Stimulated activated CD8-positive, alpha-beta memory T cell treated with anti-CD3 and anti-CD28 coated beads, Interleukin-2, amount 100 ng/mL, for 48 hours (primary cell): ENCODE results near the gene FAM120B.

Experiments
- DNase-seq, 2 donors: peaks; one replicate each; pipeline ENCODE4 v3.0.0-alpha.2; 2020; ENCODE audit warnings: low read depth in 2 of 2

FAM120B gene

DNA sequence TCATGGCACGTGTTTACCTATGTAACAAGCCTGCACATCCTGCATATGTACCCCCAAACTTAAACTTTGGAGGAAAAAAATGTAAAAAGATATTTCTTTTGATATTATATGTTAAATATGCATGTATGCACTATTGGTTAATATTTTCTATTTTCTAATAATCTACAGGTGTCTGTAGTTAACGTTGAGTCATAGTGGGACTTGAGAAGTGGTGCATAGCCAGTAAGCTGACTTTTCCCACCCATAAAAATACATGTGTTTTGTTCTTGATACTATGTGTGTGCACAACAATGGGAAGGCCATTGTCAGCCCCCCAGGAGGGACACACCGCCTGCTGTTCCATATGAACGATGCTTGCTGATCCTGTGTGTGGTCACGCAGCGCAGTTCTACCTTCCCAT is 49.1 kb downstream of the FAM120B start:
- DNase-seq: no peak

DNA sequence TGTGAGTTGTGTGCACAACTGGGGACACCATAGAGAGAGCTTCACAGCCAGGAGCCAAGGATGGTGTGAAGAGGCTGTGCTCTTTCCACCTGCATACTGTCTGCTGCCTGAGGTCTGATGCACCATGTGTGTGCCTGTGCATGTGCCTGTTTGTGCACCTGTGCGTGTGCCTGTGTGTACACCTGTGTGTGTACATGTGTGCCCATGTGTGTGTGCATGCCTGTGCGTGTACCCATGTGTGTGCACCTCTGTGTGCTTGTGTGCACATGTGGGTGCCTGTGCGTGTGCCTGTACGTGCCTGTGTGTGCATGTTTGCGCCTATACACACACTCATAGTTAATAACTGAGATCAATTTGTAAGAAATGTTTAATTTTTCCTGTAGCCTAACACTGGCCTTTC is 51.3 kb downstream of the FAM120B start:
- DNase-seq: no peak

DNA sequence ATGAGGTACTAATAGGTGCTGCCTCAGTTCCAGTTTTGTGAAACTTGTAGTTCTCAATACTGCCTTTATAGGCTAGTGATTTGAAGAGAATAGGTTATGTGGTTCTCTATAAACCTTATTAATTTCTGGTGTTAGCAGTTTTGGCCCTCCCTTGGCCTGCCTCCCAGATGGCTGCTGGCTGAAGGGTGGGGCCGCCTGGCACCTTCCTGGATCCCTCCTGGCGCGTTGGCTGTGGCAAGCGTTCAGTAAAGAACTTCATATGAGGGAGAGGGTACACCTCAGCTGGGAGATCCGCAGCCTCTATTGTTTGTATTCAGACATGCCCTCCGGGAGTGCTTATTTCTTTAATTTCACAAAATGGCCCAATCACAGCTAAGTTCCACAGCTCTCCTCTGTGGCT is 51.9 kb downstream of the FAM120B start:
- no peak for DNase-seq

DNA sequence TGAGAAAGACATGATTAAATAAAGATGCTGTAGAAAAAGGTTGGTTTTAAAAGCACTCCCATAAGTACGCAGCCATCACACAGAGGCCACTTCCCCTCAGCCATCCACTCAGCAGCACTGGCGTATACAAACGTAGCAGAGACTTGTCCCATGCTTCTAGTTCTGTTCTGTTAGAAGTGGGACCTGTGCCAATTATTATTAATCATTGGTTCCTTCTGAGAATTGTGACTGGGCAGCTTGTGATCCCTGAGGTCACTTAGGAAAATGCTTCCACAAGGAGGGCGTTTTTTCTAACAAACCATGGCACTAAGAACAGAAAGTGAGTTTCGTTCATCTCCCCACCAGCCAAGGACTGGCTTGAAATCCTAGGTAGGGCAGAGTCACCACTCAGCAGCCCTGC is 53.9 kb downstream of the FAM120B start:
- no peak for DNase-seq

DNA sequence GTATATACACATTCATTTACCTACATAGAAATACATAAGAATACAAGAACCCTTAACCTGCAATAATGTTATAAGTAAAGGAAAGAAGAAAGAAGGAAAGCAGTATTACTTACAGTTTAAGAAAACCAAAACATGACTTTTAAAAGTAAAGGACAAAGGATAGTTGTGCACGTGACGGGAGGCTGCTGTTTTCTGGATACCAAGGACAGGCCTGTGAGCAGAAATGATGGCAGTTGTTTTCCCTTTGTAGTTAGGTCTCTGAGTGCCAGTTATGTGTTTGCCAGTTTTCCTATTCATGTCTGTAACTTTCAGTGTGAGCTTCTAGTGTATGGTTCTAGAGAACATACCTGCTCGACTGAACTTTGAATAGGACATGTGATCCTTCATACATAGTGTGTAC is 54.8 kb downstream of the FAM120B start:
- DNase-seq: no peak

DNA sequence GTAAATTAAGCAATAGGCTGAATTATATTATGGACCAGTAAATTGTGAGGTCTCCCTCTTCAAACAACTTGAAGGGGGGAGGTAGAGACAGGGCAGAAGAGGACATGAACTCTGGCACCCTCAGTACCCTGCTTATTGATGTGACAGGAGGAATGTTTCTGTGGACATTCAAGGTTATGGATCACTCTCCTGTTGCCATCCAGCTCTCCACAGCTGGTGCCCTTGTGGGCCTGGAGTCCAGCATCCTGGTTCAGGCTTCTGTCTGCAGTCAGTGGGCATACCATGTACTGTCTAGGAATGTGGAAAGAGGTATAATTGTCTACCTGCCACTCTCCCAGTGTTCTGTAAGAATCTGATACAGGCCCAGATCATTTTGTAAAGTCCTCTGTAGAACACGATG is 55.6 kb downstream of the FAM120B start:
- no peak for DNase-seq

DNA sequence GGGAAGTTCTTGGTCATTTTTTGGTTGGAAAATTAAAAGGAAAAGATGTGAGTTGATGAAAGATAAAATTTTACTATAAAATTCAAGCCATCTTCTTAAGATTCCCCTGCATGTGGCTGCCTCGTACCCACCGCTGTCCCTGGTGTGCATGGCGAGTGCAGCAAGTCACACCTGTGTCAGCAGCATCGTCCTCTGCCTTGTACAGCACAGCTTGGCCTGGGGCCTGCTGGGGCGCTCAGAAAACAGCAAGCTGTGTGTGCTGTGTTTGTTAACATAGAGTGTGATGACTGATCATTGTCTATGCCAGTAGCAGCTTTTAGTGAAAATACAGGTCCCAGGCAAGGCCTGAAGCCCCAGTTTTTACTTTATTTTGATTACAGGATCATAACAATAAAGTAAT is 56.7 kb downstream of the FAM120B start:
- no peak for DNase-seq

DNA sequence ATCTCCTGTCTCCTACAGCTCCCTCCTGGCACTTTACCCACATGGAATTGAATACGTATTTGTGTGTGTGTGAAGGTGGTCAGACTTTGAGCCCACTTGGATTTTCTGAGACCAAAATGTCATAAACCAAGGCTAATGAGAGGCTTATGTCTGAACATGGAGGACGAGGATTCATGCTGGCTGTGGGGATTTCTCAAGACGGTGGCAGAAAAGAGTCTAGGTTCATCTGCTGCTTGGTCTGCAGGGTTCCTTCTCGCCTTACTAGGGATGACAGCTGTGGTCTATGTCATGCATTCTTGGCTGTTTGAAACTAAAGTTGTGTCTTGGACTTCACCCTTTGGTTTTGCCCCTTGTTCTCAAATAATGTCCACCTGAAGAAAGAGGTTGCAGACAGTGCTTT is 58.6 kb downstream of the FAM120B start:
- DNase-seq: no peak

DNA sequence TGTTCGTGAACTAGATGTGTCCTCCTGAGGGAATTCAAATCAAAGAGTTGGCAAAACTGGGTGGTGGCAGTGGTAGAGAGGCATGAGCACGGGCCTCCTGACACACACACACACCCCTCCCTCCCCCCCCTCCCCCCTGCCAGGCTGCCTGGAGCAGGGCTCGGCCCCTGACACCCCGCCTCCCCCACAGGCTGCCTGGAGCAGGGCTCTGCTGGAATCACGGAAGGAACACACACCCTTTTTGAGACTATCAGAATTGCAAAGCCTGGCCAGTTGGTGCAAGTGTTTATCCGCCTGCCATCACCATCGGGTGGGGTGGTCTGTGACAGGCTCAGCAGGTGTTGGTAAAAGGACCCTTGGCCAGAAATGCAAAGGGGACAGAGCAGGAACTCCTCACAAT is 59.0 kb downstream of the FAM120B start:
- DNase-seq: no peak

DNA sequence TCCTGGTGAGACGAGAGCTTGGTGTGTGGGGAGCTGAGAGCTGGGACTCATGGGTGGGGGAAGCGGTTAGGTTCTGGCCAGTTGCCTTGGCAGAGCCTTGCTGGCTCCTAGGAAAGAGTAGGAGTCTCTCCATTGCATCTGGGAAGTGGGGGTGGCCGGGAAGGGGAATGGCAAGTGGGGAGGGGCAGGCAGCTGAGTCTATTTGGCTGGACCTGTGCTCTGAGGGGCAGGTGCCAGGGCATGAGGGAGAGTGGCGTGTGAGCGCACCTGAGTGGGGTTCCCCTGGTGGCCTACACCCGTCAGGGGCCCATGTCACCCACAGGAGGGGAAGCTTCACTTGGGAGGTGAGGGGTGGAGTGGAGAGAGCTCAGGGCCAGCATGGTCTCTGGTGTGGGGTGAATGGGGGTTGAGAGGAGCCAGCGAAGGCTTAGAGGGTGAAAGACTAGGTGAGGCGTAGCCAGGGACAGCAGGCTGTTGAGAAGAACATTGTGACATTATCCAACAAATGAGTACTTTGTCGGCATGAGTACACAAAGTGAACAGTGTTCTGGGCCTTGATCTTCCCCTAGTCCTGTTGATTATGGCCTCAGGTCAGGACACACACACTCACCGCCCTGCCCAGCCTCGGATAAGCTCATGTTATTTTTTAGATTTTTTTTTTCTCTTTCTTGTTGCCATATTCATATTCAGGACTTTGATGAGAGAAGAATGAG is 59.8 kb downstream of the FAM120B start:
- DNase-seq: no peak

DNA sequence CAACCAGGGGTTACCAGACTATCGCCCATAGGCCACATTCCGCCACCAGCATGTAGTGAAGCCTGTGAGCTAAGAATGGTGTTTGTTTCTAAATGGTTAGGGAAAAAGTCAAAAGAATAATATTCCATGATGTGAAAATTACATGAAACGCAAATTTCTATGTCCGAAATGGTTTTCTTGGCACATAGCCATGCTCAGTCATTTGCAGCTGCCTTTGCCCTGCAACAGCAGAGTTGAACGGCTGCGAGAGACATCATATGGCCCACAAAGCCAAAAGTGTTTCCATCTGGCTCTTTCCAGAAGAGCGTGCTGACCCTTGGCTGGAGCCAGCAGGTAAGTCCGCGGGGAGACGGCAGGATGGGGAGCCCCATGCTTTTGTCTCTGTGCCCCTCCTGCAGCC is 60.7 kb downstream of the FAM120B start:
- DNase-seq: no peak

DNA sequence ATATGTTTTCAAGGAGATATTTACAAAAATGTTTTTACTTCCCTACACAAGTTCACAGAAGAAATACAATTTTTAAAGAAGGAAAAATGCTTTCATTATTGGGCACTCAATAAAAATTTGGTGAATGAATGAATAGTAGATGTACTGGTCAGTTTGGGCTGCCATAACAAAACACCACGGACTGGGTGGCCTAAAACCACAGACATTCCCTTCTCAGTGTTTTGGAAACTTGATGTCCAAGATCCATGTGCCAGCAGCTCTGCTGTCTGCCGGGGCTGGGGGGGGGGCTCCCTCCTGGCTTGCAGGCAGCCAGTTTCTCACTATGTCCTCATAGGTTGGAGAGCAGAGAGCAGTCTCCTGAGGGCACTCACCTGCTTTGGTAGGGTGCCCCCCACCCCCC is 62.0 kb downstream of the FAM120B start:
- no peak for DNase-seq

DNA sequence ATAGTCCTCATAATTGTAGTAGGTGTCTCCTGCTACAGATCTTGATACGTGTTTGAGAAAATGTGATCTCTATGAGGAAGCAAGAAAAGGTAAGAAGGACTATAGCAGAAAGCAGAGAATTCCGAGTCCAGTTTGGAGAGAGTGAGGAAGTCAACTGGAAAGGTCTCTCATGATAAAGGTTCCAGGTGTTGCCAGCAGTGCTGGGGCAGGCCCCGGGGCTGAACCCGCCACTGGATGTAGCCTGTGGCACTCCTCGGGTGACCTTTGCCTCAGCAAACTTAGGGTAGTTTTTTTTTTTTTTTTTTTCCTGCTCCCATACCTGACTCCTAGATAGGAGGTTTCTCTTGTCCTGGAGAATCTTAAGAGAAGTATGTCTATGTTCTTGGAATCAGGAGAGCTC is 62.8 kb downstream of the FAM120B start:
- DNase-seq: no peak

DNA sequence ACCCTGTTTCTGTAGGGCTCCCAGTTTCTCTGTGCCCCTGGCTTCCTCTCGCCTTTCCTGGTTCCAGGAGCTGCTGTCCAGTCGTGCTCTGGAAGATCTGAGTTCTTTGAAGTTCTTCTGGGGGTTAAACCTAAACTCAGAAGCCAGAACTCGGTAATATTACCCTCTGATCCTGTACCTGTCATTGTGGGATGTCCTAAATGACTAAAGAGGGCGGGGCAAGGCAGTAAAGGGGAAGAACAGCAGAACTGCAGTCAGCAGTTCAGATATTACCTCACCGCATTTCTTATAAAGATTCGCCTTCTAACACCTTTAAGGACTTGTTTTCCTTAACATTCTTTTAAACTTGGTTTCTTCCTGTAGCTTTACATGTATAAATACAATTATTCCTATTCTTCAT is 63.9 kb downstream of the FAM120B start:
- DNase-seq: no peak

DNA sequence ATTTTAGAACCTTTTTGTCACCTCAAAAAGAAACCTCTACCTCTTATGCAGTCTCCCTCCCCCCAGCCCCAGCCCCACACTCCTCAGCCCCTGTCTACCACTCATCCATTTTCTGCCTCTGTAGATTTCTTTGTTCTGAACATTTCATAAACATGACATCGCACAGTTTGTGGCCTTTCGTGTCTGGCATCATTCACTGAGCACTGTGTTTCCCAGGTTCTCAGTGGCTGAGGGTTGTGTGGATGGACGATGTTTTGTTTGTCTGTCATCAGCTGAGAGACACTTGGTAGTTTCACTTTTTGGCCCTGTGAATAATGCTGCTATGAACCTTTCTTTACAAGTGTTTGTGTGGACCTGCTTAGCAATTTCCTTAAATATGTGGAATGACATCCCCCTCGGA is 64.5 kb downstream of the FAM120B start:
- no peak for DNase-seq

DNA sequence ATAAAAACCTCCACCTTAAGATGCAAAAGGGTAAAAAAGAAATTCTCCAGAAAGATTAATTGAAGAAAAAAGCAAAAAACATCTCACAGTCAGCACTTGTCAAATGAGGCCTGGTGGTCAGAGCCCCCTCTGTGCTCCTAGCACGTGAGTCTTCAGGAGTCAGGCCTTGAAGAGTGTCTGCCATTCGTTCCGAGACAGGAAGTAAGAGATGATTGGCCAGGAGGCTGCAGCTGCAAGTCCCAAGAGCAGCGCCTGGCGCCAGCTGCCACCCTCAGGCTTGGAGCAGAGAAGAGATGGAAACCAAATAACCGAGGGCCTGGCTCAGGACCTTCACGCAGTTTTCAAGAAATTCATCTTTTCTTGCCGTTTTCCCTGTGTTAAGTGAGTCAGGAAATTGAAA is 65.0 kb downstream of the FAM120B start:
- no peak for DNase-seq

DNA sequence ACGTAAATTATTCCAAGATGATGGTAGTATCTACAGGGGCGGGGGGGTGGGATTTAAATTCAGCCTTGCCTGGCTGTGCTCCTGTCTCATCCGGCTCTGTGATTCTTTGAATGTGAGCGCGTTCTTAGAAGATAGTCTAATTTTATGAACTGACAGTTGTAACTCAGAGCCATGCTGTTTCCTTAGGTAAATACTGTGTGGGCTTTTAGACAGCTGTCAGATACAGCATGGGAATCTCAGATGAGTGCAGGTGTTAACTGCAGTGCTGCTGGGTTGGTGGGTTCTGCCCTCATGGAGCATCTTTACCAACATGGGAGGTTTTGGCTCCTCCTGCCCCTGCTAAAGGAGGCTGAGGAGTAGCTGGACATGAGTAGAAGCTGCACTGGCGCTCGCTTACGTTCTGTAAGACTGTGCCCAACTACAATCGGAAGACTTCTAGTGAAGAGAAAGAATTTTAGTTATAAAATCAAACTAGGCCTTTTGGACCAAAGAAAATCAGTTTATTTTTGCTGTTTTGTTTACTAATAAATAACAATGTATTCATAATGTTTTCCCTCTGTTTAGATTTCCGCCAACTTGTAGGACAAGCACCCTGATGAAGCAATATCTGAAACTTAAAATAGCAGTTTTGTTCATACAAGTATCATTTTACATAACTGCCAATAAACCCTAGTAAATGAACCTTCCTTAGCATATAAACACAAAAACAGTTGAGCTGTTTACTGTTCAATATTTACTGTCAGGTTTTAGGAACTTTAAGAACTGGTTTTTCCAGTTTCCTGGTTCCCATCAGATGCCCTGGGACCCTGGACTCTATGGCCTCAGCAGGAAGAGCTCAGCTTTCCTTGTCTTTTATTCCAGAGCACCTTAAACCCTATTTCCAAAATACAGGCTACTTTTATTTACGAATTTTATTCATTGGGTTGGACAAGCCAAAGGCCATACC is 66.1 kb downstream of the FAM120B start:
- no peak for DNase-seq

DNA sequence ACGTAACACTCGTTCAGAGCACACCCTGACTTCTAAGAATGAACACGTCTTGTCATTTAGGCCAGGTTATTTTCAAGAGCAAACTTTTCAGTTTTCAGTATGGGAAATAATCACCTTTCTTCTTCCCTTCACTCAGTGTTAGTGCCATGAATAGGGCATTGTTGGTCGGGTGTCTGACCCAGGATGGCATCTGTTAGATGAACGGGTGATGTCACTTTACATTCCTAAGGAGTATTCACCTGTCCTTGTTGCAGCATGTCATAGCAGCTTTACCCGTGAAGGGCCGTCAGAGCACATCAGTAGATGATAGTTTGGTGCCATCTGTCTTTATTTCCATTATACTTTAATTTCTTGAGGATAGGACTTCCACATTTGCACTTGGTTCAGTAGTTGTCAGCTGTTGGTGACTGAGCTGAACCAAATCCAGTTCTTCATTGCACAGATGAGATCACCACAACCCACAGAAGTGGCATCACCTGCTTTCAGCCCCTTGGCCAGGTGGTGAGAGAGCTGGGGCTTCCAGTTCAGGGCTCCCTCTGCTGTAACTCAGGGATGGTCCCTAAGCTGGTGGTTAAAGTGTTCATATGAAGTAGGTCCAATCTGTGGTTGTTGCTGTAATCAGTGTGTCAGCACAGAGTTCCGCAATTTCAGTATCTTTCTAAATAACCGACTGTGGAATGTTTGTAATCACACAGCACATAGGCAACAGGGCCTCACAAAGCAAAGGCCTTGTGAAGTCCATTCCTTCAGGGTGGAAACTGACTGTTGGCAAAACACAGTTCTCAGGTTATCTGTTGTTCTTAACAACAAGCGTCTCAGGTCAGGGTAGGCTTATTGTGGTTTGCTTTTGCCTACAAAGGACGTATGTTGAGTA is 68.2 kb downstream of the FAM120B start:
- DNase-seq: no peak

DNA sequence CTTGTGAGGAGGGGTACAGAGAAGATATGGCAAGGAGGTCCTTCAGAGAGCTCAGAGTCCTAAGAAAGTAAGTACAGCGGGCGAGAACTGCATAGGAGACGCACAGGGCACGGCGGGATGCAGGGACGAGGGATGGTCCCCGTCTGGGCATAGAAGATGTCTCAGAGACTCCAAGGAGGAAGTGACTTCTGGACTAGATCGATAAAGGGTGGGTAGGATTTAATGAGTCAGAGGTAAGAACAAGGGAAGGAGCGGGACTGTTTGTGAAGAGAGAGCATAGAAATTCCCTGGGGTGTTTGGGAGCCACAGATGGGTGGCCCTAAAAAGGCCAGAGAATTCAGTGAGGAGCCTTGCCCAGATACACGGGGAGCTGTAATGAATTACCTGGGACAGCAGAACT is 69.1 kb downstream of the FAM120B start:
- no peak for DNase-seq

DNA sequence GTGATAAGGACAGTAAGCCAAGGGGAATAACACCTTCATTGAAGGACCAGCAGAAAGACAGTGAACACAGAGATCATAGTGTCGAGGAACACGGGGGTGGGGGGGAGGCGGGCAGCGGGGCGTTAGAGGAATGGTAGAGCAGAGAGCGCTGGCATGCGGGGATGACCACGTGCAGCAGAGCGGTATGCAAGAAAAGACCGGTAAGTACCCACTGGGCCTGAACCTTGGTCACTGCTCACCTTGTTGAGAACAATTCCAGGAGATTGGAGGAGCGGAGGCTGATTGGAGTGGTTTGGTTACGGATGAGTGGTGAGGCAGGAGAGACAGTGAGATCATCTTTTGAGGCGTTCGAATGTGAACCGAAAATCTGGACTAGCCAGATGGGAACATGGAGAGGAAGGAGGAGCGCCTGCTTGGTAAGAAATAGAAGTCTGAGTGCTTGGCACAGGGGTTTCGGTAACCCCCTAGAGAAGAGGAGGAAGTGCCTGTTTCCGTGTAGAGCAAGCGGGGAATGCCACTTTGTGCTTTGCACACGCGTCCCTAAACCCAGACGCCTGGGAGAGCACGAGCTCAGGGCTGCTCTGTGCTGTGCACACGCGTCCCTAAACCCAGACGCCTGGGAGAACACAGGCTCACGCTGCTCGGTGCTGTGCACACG is 70.0 kb downstream of the FAM120B start:
- no peak for DNase-seq

DNA sequence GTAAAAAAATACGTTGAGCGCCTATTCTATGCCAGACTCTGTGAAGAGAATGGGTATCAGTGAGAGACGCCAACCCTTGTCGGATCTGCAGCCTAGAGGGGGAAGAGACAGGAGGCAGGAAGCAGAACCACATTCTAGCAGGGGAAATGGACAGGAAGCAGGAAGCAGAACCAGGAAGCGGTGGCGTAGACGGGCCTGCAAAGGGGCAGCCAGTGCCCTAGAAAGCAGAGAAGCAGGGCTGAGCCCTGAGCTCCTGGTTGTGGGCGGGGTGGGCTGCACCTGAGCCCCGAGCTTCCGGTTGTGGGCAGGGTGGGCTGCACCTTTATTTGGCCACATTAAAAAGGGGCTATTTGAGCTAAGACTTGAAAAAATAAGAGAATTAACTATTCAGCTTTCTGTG is 71.9 kb downstream of the FAM120B start:
- no peak for DNase-seq

DNA sequence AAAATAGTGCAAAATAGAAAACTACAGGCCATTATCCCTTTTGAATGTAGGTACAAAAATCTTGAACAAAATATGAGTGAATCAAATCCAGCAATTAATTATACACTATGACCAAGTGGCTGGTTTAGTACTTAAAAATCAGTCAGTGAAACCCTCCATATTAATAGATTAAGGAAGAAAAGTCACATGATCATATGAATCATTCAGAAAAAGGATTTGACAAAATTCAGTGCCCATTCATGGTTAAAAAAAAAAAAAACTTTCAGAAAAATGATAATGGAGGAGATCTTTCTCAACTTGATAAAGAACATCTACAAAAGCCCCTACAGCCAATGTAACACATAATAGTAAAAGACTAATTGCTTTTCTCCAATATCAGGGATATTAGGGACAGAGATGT is 75.0 kb downstream of the FAM120B start:
- DNase-seq: no peak
